K562 treated with DMSO at 1 percent for 48 hours (cell line): Measurements from ENCODE around the gene TMEM225. TPM values are rescaled to one million over a fixed set of nuclear protein-coding genes. Genes with fewer than 3 reads are reported as not detected.

Experiments
- total RNA-seq: library from RNA; unstranded; fragments of 300-600 nt; gene quantifications from 2 replicates; pipeline ENCODE4 v1.2.3, GENCODE V29; 2022; ENCODE audit warnings: low replicate concordance; ENCODE audit errors: extremely low read depth

The TMEM225 gene, protein sequence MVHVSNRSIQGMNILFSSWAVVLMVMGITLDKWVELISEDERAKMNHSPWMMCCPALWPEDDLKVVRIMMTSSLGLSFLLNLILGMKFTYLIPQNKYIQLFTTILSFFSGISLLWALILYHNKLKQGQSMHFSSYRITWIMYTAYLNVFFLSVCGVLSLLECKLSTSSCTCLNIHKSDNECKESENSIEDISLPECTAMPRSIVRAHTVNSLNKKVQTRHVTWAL
- not detected in 2 replicates for total RNA-seq

GRCh38 chr11:123885570-123885969, at the start of gene TMEM225:
TMEM225 (minus strand) TSS chr11:123885670; CDS start chr11:123885425, 245 bp downstream.

GRCh38 chr11:123901867-123902266, 16.4 kb upstream of the TMEM225 start, which contains the start of gene OR8D4:
OR8D4 (plus strand) TSS chr11:123902167; CDS start chr11:123906432, 4,265 bp downstream.

Other genes starting within 250 kb of the TMEM225 start
- not detected in 2 replicates for gene SCN3B, start 231.0 kb downstream of the TMEM225 start, total RNA-seq
- not detected in 2 replicates for gene ZNF202, start 144.0 kb downstream of the TMEM225 start, total RNA-seq
- not detected in 2 replicates for gene OR6X1, start 131.2 kb downstream of the TMEM225 start, total RNA-seq
- gene OR6M1, start 79.3 kb downstream of the TMEM225 start, total RNA-seq: not detected in 2 replicates
- not detected in 2 replicates for gene OR8D4, start 16.5 kb upstream of the TMEM225 start, total RNA-seq
- not detected in 2 replicates for gene OR4D5, start 53.9 kb upstream of the TMEM225 start, total RNA-seq
- gene OR6T1, start 58.2 kb upstream of the TMEM225 start, total RNA-seq: not detected in 2 replicates
- gene OR10S1, start 92.1 kb upstream of the TMEM225 start, total RNA-seq: not detected in 2 replicates
- not detected in 2 replicates for gene OR10G6, start 109.5 kb upstream of the TMEM225 start, total RNA-seq
- gene OR10G4, start 127.3 kb upstream of the TMEM225 start, total RNA-seq: not detected in 2 replicates
- not detected in 2 replicates for gene OR10G9, start 137.3 kb upstream of the TMEM225 start, total RNA-seq
- not detected in 2 replicates for gene OR10G8, start 141.1 kb upstream of the TMEM225 start, total RNA-seq
- not detected in 2 replicates for gene OR10G7, start 155.7 kb upstream of the TMEM225 start, total RNA-seq
- not detected in 2 replicates for gene VWA5A, start 229.8 kb upstream of the TMEM225 start, total RNA-seq